Skin epidermis (tissue), 12 donors: ENCODE results near the gene RPL7L1.

Source experiments
- H3K27ac ChIP-seq, 21 experiments: fragments of 200-600 bp; sonication (generic) in 11 of 21; one replicate each; pipeline ENCODE4 v1.5.0; 2020; ENCODE audit warnings: mild to moderate bottlenecking in 3 of 21, inconsistent platforms in 2 of 21, moderate library complexity in 2 of 21
- H3K4me3 ChIP-seq, 7 experiments: fragments of 200-600 bp; sonication (generic) in 2 of 7; one replicate each; pipeline ENCODE4 v1.5.0; 2020; ENCODE audit warnings: inconsistent platforms in 2 of 7, mild to moderate bottlenecking in 2 of 7, moderate library complexity in 1 of 7

The RPL7L1 gene

DNA sequence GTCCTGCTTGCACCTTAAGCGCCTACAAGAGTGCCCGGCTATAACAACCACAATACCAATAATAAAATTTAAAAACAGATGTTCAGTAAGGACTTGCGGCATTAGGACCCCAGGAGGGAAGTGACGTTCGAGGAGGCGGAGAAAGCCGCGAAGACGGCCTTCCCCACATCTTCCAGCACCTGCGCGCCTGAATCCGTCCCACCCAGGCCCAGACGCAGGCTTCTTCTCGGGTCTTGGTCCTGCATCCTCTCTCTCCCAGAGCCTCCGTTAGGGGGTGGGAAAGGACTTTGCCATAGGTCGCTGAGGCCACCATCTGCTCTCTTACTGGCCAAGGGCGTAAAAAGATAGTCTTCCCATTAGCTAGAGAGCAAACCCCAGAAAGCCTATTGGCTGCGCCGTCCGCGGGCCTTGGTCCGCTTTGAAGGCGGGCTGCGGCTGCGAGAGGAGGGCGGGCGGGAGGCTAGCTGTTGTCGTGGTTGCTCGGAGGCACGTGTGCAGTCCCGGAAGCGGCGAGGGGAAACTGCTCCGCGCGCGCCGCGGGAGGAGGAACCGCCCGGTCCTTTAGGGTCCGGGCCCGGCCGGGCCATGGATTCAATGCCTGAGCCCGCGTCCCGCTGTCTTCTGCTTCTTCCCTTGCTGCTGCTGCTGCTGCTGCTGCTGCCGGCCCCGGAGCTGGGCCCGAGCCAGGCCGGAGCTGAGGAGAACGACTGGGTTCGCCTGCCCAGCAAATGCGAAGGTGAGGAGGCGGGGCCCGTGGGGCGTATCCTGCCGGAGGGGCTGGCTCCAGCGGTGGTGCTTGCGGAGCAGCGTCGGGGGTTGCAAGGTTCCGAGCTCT, 49.8 kb downstream of the RPL7L1 start, which contains the start of gene CNPY3:
TSS of gene CNPY3 (plus strand) at position 495 of the 835 bp plus-strand sequence. CDS start at position 586, 91 bp downstream.
- Histone ChIP-seq H3K27ac (peak within 1 kb of the TSS; percentile 66 to 96 (median 90)), H3K4me3 (peak within 1 kb of the TSS; percentile 60 to 89 (median 66))

GRCh38 chr6:42929821-42930360, 50.5 kb downstream of the RPL7L1 start:
- Histone ChIP-seq H3K27ac (peak overlapping the region; percentile 66 to 96 (median 90)), H3K4me3 (peak overlapping the region; percentile 60 to 89 (median 66))

DNA sequence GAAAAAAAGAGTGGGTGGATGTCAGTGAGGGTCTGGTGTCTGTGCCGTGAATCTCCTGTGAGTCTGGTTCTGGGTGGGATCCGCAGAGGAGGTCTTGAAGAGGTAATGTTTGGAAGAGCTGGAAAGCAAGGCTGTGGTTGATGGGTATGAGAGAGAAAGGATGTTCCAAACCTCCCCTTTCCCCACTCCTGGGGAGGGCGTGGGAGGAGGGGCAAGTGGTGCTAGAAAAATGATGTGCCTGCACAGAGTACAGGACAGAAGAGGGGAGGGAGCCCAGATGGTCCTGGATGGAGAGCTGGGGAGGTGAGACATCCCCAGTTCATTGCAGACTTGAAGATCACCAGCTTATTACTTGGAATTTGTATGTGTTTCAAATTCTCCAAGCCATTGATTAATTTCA, 53.0 kb downstream of the RPL7L1 start:
- peak overlapping the region in 4 of 21 experiments; percentile 3 to 59 (median 35) for H3K27ac ChIP-seq
- no peak overlapping the region for H3K4me3 ChIP-seq

- Histone ChIP-seq H3K4me3 (no peak overlapping the region), H3K27ac (peak overlapping the region in 4 of 21 experiments; percentile 3 to 39 (median 15))
Measured at GRCh38 chr6:42933205-42933604, 53.8 kb downstream of the RPL7L1 start.

DNA sequence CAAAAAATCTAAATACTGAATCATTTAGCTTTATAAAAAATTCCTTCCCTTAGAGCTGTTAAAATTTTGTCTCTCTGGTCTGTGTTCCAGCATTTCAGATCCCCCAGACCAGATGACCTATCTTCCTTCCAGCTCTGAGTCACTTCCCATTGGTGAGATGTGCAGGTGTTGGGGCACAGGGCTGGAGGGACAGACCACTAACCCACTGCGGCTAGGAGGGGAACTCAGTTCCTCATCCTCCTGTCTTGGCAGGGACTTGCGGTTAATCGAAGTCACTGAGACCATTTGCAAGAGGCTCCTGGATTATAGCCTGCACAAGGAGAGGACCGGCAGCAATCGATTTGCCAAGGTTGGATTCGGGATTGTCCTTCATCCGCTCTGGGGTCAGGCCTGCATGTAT, 55.9 kb downstream of the RPL7L1 start:
- Histone ChIP-seq H3K27ac (no peak overlapping the region), H3K4me3 (no peak overlapping the region)

DNA sequence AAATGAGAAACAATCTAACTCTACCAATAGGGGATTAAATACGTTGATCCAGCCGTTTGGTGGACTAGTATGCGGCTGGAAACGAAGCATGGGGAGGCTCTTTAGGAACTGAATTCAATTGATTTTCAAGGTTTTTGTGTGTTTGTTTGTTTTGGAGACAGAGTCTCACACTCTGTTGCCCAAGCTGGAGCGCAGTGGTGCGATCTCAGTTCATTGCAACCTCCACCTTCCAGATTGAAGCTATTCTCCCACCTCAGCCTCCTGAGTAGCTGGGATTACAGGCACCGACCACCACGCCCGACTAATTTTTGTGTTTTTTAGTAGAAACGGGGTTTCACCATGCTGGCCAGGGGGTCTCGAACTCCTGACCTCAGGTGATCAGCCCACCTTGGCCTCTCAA, 57.0 kb downstream of the RPL7L1 start:
- Histone ChIP-seq H3K27ac (no peak overlapping the region), H3K4me3 (no peak overlapping the region)

- no peak overlapping the region for H3K4me3 ChIP-seq
- no peak overlapping the region for H3K27ac ChIP-seq
Measured at GRCh38 chr6:42937548-42938427, 58.4 kb downstream of the RPL7L1 start.

GRCh38 chr6:42938428-42938796, 59.0 kb downstream of the RPL7L1 start:
- Histone ChIP-seq H3K27ac (no peak overlapping the region), H3K4me3 (no peak overlapping the region)

DNA sequence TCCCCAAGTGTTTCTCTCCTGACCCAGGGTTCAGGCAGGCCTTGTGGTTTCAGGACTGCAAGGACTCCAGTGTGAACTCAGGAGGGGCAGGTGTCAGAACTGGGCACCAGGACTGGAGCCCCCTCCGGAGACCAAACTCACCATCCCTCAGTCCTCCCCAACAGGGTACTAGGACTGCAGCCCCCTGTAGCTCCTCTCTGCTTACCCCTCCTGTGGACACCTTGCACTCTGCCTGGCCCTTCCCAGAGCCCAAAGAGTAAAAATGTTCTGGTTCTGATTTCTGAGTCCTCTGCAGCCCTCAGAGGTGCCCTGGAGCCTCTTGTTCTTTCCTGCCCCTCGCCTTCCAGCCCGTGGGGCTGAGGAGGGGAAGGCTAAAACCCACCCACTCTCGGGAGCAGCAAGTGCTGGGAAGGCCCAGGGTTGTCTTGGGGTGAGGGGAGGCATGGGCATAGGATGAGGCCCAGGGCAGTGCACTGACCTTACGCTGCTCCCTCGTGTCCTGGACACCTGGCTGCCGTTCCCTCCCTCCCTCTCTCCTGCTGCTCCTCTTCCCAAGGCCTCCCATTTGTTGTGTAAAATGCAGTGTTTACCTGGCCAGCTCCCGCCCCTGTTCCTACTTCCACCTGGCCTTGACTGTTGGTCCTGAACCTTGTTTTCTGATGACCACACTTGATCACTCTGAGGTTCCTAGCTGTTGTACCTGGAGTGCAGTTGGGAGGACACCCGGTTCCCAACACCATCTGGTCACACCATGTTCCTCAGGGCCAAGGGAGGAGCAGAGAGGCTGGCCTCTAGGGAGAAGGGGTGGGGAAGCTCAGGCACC, 59.8 kb downstream of the RPL7L1 start:
- no peak overlapping the region for H3K4me3 ChIP-seq
- no peak overlapping the region for H3K27ac ChIP-seq
